ENCODE data around the gene EFHC1. TPM values are rescaled to one million over a fixed set of nuclear protein-coding genes. Genes with fewer than 3 reads are reported as not detected.

The EFHC1 gene
- total and polyA plus RNA-seq, 2 of the 13 experiments (the other 11 are each of a cell fraction or from before 2014, with no cell fraction given), result 23.4 to 29.5 TPM

GRCh38 chr6:52517502-52518278 lies 97.5 kb downstream of the EFHC1 start (continued):
- 0 out of 2 replicates have a peak, but pooled peaks have one; percentile 74 for TF ChIP-seq ZNF318 (CRISPR knock-in tag; IDR thresholded peaks at IDR 0.05)
- TF ChIP-seq HMGXB4 (CRISPR knock-in tag; IDR thresholded peaks at IDR 0.05; ENCODE audit: borderline replicate concordance in 1 of 2, low read depth in 1 of 2), result peak; percentile 17 to 61; a peak in 2 of 4 replicates
- TF ChIP-seq SIX4 (CRISPR knock-in tag; IDR thresholded peaks at IDR 0.05), result peak; percentile 20; the same call in 1 of the 2 replicates
- no peak for TF ChIP-seq ZNF737 (CRISPR knock-in tag; IDR thresholded peaks at IDR 0.05; ENCODE audit: borderline replicate concordance)
- TF ChIP-seq MTA3 (CRISPR knock-in tag; IDR thresholded peaks at IDR 0.05), result no peak
- TF ChIP-seq ZBTB39 (CRISPR knock-in tag; IDR thresholded peaks at IDR 0.05), result no peak
- peak; percentile 59 for TF ChIP-seq KDM2A (CRISPR knock-in tag; IDR thresholded peaks at IDR 0.05; ENCODE audit: borderline replicate concordance, low read depth)
- TF ChIP-seq ZNF687 (CRISPR knock-in tag; IDR thresholded peaks at IDR 0.05), result peak; percentile 89
- TF ChIP-seq ZNF510 (CRISPR knock-in tag; IDR thresholded peaks at IDR 0.05; ENCODE audit: low read depth), result no peak
- TF ChIP-seq CREM (IDR thresholded peaks at IDR 0.05), result 0 out of 2 replicates have a peak, but pooled peaks have one; percentile 17
- no peak for TF ChIP-seq CREM (CRISPR knock-in tag; IDR thresholded peaks at IDR 0.05)
